ENCODE data around the gene TIAM2.

GRCh38 chr6:155069543-155069942 lies 74.4 kb downstream of the TIAM2 start:
- TF ChIP-seq CTCF (conservative IDR thresholded peaks at IDR 0.05; ENCODE audit: low read length) (no peak), EZH2phosphoT487 (IDR thresholded peaks at IDR 0.05; ENCODE audit: borderline replicate concordance, low read depth, low read length) (no peak)
